A549 treated with RU486 at 1 μM for 4 hours (cell line): ENCODE results near the gene MT1E. TPM values are rescaled to one million over a fixed set of nuclear protein-coding genes. Genes with fewer than 3 reads are reported as not detected.

Experiments
- total RNA-seq: library from RNA; stranded (reverse); fragments of 200-300 nt; extraction: Qiagen RNA extraction; gene quantifications from 5 replicates; pipeline ENCODE4 v1.2.3, GENCODE V29; 2022; ENCODE audit warnings: low read depth

MT1E gene
- 0.95 TPM in 1 of 5 replicates, not detected in the others for total RNA-seq

GRCh38 chr16:56625140-56625942, at the start of gene MT1E:
Gene MT1E (plus strand): TSS chr16:56625781. CDS start chr16:56625852, 71 bp downstream.

GRCh38 chr16:56589141-56590039, 36.2 kb upstream of the MT1E start, which contains the start of gene MT3:
Gene MT3 (plus strand): TSS chr16:56589528. CDS start chr16:56589591, 63 bp downstream.

GRCh38 chr16:56608043-56608875, 17.3 kb upstream of the MT1E start, which contains the start of gene MT2A:
Gene MT2A (plus strand): TSS chr16:56608584. CDS start chr16:56608656, 72 bp downstream.

GRCh38 chr16:56632156-56632847, 6.7 kb downstream of the MT1E start, which contains the start of gene MT1M:
Gene MT1M (plus strand): TSS chr16:56632659. CDS start chr16:56632732, 73 bp downstream.

GRCh38 chr16:56637814-56638750, 12.5 kb downstream of the MT1E start, which contains the start of gene MT1A:
Gene MT1A (plus strand): TSS chr16:56638666. CDS start chr16:56638739, 73 bp downstream.

GRCh38 chr16:56651586-56651985, 26.0 kb downstream of the MT1E start, which contains the start of gene MT1B:
Gene MT1B (plus strand): TSS chr16:56651886. CDS start chr16:56651954, 68 bp downstream.

GRCh38 chr16:56657555-56658326, 32.2 kb downstream of the MT1E start, which contains the start of gene MT1F:
Gene MT1F (plus strand): TSS chr16:56657959. CDS start chr16:56658059, 100 bp downstream.

GRCh38 chr16:56667581-56668571, 42.3 kb downstream of the MT1E start, which contains the start of gene MT1G:
Gene MT1G (minus strand): TSS chr16:56668065. CDS start chr16:56667993, 72 bp downstream.

GRCh38 chr16:56669005-56669839, 43.6 kb downstream of the MT1E start, which contains the start of gene MT1H:
Gene MT1H (plus strand): TSS chr16:56669814. CDS start chr16:56669885, 71 bp downstream.

Other genes with a start within 250 kb of the MT1E start
- 53.9 to 71.2 TPM (median 63.9 TPM) in 5 replicates for gene AMFR, start 200.2 kb upstream of the MT1E start, total RNA-seq
- gene NUDT21, start 174.4 kb upstream of the MT1E start, total RNA-seq, result 105 to 128 TPM (median 110 TPM) in 5 replicates
- gene OGFOD1, start 174.2 kb upstream of the MT1E start, total RNA-seq, result 58.4 to 100 TPM (median 74.5 TPM) in 5 replicates
- gene BBS2, start 105.8 kb upstream of the MT1E start, total RNA-seq, result 12.0 to 24.6 TPM (median 19.4 TPM) in 5 replicates
- gene MT4, start 60.7 kb upstream of the MT1E start, total RNA-seq, result not detected in 5 replicates
- gene MT3, start 36.3 kb upstream of the MT1E start, total RNA-seq, result 0.40 to 0.54 TPM in 2 of 5 replicates, not detected in the others
- gene MT2A, start 17.2 kb upstream of the MT1E start, total RNA-seq, result 556 to 952 TPM (median 727 TPM) in 5 replicates
- not detected in 5 replicates for gene MT1M, start 6.9 kb downstream of the MT1E start, total RNA-seq
- gene MT1A, start 12.9 kb downstream of the MT1E start, total RNA-seq, result 17.0 to 21.0 TPM (median 17.8 TPM) in 5 replicates
- not detected in 5 replicates for gene MT1B, start 26.1 kb downstream of the MT1E start, total RNA-seq
- 10.9 to 16.8 TPM (median 11.8 TPM) in 5 replicates for gene MT1F, start 32.2 kb downstream of the MT1E start, total RNA-seq
- not detected in 5 replicates for gene MT1G, start 42.3 kb downstream of the MT1E start, total RNA-seq
- gene MT1H, start 44.0 kb downstream of the MT1E start, total RNA-seq, result not detected in 5 replicates
- 177 to 256 TPM (median 193 TPM) in 5 replicates for gene MT1X, start 56.7 kb downstream of the MT1E start, total RNA-seq
- gene NUP93, start 104.3 kb downstream of the MT1E start, total RNA-seq, result 85.8 to 103 TPM (median 99.0 TPM) in 5 replicates
- gene SLC12A3, start 239.4 kb downstream of the MT1E start, total RNA-seq, result not detected in 5 replicates